HG03060 (cell line): ENCODE results near the gene NCAM1.
"Not testable (repeated sequence)": the region's sequence is repeated elsewhere in the genome, so short reads cannot be mapped to it uniquely, and the experiment has no call there.

ENCODE experiments used
- ATAC-seq: cut with Tn5 transposase; IDR thresholded peaks from one replicate; pipeline ENCODE4 v1.9.1; 2021; ENCODE audit warnings: low read depth, moderate number of reproducible peaks; ENCODE audit not compliant: unreplicated experiment

The NCAM1 gene

DNA sequence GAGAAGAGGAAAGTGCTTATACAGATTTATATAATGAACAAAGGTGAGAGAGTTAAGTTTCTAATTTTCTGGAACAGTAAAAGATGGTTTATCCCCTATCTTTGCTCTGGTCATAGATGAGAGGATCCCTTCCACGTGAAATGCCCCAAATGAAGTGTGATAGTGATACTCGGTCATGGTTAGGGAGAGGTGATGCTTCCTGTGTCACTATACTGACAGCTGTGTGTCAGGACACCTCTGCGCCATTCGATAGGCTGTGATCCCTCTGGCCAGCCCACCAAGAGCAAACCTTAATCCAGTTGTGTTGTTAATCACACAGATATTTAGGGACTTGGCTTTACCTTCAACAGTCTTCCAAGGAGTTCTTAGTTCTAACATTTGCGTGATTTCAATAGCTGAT is 57.7 kb downstream of the NCAM1 start:
- no peak for ATAC-seq

DNA sequence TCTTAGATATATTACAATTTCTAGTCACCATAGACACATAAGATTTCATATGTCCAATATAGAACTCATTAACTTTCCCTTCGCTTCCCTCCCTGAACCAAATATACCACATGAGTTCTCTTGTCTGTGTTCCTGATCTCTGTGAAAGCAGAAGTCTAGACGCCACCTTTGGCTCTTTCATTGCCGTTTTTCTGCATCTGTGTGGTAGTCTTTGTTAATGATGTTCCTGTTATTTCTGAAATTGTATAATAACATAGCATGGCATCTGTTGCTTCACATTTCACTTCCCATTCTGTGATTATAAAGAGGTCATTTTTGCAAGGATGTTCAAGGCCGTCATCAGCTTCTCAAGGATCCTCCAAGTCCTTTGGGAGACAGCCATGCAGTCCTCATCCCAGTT is 58.5 kb downstream of the NCAM1 start:
- no peak for ATAC-seq

DNA sequence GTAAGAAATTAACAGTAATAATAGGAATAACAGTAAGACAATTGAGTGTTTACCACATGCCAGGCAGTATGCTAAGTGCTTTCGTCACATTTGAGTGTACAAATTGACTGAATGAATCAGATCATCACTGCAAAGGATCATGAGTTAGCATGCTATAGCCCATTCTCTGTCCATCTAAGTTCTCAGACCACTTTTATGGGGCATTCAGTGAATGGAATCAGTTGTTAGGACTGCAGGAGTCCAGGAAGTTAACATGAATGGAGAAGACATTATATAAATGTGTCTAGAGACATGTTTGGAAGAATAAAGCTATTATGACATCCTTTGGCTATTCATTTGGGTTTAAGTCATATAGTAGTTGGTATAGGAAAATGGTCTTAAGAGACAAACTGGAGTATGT is 59.9 kb downstream of the NCAM1 start:
- ATAC-seq = no peak

DNA sequence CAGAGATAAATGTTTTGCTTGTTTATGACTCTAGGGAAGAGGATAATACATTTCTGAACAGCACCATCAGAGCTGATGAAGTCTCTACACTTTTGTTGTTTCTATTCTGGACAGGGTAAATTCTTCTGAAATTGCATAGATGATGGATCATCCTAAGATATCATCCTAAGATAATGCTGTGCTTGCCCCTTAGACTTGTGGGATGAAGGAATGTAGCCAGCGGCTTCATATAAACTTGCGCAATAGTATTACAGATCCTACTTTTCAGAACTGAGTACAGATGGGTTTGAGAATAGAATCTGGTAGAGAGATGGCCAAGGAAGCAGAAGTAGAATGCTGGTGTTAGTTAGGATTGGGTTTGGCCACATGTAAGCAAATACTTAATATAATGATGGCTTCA is 61.0 kb downstream of the NCAM1 start:
- no peak for ATAC-seq

DNA sequence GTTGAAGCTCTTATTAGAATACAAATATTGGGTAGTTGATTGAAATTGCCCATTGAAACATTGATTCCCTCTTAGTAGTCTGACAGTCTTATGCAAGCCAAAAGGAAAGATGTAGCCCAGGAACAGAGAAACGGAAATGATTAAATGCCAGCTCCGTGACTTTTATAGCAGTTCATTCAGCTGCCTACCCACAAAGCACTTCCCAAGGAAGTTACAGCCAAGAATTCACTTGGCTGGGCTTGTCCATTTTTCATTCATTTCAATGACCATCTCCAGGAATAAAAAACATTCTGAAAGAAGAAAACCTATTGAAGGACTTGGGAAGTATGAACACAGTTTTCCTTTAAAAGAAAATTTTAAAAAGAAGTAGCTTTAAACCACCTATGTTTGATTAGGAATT is 62.0 kb downstream of the NCAM1 start:
- no peak for ATAC-seq

DNA sequence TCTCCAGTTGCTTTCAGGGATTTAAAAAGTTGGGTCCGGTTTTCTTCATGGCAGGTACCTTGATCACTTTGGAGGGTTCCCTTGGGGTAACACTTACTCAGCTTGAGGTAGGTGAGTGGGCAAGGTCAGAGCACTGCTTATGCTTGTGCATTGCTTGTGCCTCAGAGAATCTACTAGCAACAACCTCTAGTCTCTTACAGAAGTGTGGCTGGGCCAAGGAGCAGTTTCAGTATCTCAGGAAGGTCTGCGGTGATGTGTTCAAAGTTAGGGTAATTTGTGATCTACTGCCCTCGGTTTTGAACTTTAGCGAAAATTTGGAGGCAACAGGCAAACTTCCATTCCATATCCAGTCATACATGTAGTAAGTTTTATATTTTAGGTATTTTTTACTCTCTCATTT is 62.8 kb downstream of the NCAM1 start:
- no peak for ATAC-seq

DNA sequence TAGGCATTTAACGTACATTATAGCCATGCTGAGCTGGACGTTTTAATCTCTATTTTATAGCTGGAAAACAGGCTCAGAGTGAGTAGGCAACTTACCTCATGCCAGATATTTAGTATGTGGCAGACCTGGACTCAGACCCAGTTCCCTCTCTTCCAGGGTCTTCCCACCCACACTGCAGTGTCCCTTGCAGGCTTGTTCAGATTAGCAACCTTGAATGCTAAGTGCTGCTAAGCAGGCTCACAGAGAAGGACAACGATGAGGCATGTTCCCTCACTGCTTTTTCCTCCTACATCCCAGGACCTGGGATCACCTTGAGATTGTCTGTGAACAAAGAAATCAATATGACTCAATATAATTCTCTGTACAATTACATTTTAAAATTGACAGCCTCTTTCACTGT is 65.6 kb downstream of the NCAM1 start:
- no peak for ATAC-seq

DNA sequence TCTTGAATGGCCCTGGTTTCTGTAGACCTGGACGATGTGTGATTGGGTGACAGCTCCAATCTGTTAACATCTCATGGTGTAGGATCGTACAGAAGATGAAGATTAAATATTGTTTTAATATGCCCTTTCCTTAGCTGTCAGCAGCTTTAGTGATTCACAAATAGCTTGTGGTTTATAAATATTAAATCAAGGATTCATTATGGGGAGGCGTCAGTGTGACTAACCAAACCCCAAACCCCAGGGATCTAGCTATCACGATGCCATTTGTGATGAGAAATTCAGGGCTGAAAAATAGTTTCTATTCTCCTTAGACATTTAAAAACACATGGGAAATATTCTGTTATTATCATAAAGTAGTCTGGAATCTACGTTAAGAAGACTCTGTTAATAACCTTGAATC is 73.4 kb downstream of the NCAM1 start:
- no peak for ATAC-seq

DNA sequence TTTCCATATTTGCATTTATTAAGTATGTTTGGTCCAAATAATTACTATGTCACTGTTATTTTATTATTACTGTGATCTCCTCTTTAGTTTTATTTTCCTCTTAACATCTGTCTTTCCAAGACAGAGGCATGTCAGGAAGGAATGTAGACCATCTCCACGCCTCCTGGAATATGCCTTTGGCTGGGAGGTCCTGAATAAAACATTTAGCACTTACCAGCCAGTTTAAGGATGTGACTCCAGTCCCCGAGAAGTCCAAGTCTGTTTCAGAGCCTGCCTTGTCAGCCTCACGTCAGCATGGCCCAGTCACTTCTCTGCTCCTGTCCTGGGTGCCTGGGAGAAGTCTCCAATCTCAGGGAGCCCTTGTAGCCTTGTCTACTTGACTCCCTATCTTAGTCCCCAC is 74.5 kb downstream of the NCAM1 start:
- ATAC-seq = no peak

DNA sequence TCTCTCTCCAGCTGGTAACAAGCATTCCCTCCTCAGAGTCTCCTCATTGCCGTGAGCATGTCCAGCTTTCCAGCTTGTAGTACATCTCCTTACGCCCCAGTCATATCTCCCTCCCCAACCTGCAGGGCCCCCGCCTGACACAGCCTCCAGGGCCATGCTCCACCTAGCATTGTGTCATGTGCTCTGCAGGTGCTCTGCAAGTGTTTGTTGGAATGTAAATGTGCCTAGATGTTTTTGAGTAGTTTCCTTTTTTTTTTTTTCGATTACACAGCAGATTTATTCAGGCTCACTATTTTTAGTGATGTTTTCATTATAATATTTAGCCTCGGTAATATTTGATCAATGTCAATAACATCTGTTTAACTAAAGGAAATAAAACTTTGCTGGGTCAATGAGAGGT is 82.5 kb downstream of the NCAM1 start:
- no peak for ATAC-seq

DNA sequence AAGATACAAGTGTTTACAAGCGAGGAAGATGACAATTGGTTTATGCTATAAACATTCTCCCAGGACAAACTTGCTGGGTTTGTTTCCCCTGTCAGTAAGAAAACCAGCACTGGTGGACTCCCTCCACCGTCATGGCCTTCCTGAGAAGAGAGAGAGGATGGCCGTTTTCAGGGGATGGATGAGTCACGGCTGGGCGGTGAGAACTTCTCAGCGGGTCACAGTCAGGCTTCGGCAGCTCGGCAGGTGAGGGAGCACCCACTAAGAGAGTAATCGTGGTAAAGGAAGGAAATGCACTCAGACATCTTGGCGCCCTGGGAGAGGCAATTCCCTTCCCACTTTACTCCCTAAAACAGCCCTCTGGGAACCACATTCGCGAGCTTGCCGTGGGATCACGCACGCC is 83.9 kb downstream of the NCAM1 start:
- ATAC-seq = no peak

DNA sequence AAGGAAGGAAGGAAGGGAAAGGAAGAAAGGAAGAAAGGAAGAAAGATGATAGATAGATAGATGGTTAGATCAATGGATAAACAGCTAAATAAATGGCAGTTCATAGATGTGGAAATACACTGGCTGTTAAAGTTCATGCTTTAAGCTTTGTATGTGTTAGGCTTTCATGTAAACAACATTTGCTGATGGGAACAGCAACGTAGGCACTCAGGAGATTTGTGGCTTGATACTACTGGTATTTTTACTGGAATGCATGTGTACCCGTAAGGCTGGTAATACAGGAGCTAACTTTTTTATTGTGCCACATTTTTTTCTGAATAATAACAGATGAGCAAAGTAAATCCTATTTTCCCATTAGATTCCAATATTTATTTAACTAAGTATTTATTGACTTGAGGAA is 85.6 kb downstream of the NCAM1 start:
- no peak for ATAC-seq

DNA sequence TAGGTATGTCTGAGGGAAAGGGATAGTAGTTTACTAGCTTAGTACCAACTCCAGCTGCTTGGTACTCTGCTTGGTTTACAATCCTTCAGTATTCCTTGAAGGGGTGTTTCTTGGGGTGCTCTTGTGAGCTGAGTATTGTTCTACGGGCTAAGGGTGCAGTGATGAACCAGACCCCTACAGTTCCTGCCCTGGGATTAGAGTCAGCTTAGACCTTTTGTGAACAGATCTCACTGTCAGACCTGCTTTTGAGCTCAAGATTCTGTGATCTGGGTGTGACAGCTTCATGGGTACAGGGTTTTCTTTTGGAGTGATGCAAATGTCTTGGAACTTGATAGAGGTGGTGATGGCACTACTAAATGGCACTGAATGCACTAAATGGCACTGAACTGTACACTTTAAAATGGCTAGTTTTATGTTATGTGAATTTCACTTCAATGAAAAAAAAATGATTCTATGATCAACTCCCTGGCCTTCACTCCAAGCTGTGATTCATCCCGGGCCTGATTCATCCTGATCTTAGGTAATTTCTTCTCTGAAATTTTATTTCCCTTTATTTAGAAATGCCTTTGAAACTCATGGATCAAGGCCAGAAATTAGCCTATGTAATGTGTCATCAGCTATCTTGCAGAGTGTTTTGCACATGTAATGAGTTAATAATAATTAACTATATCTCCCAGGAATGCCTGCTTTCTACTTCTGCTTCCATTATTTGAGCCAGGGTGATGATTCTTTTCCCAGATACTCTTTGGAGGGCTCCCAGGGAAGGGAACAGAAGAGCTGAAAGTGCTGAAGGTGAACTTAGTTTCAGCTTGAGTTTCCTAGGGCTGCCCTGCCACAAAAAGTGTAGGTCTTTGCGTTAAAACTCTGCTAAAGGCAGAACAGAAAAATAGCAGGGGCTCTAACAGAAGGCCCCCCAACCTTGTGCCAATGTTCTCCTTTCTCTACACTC is 87.9 kb downstream of the NCAM1 start:
- ATAC-seq = no peak

DNA sequence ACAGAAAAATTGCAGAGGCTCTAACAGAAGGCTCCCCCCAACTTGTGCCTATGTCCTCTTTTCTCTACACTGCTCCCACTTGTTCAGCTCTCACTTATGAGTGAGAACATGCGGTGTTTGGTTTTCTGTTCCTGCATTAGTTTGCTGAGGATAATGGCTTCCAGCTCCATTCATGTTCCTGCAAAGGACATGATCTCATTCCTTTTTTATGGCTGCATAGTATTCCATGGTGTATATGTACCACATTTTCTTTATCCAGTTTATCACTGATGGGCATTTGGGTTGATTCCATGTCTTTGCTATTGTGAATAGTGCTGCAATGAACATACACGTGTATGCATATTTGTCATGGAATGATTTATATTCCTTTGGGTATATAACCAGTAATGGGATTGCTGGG is 91.8 kb downstream of the NCAM1 start:
- ATAC-seq = not testable (repeated sequence)

DNA sequence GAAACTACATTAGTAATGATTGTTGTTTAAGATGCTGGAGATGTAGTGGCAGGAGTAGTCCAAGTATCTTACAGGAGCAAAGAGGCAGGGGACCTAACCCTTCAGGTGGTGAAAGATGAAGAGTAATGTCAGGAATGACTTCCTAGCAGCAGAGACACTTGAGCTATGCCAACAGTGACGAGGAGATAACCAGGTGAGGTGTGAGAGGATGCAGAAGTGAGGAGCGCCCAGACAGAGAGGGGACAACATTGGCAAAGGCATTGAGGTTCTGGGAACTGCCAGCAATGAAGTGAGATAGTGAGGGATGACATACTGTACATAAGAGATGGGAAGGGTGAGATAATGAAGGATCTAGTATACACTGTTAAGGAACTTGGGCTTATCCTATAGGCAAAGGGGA is 95.8 kb downstream of the NCAM1 start:
- no peak for ATAC-seq

DNA sequence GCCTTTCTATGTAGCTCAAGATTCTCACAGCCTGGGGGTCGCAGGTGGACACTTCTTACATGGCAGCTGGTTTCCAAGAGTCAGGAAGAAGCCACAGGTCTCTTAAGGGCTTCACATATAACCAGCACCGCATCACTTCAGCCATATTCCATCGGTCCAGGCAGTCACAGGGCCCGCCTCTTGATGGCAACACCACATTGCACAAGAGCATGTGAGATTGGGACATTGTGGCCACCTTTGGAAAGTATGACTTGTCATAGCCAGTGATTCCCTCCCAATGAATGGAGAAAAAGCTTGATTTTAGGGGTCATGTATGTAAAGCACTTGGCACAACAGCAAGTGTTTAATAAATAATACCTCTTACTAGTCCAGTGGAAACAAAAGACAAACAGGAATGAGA is 98.3 kb downstream of the NCAM1 start:
- ATAC-seq = no peak

DNA sequence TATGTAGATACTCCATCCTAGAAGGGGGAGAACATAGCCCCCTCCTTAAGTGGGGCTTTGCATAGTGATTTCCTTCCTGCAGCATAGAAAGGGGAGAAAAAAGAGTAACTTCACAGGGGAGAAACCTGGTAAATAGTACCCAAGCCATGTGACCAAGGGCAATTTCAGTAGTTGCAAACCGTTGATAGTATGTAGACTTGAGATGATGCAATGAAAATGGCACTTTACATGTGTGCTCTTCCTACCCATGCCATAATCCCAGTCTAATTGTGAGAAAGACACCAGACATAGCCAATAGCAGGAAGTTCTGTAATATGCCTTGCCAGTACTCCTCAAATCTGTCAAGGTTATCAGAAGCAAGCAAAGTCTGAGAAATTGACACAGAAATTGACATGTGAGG is 104.1 kb downstream of the NCAM1 start:
- ATAC-seq = no peak

DNA sequence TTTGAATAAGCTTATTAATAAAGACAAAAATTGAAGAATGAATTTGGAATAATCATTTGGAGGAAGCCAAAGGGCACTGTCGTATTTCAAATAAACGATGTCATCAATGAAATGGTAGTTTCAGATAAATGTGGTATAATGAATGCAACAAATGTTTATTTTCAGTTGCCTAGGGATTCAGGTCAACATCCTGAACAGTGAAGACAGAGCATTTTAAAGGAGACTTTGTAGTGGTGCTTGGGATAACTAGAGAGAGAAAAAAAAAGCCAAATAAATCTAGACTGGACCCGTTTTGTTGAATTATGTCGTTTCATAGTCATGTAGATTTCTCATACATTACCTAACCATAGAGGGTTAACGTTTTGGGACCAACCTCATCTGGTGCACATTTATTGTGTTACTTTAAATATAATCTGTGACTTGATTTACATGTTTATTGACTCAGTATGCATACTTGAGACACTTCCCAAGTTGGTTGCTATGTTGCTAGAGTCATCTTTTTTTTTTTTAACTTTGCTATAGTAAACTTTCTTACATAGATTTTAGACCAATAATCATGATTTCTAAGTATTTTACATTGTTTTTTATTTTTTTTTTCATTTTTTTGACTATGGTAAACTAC is 111.1 kb downstream of the NCAM1 start:
- no peak for ATAC-seq

DNA sequence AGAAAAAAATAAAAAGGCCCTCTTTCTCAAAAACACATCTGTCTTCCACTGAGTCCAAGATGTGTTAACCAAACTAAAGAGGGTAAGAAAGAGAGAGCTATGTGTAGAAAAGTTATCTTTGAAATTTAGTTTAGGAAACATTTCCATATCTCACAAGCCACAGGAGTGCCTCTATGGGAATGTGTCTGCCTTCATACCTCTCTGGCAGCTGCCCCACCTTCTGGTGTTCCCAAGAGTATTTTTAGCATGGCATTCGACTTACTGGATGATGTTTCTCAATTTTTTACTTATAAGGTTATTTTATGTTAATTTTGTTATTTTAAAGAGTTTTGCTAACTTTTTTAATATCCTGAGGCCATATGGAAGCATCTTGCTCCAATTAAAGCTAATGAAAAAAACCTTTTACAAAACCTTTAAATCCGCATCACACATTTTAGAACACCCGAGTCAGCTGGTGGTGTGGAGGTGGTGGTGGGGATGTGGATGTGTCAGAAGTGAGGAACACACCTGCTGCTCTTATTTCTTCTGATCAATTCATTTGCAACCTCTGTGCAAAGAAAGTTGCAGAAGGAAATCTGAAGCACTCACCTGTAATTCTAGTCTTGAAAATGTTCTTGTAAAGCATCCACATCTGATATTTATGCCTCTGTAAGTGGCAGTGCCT is 112.2 kb downstream of the NCAM1 start:
- no peak for ATAC-seq

DNA sequence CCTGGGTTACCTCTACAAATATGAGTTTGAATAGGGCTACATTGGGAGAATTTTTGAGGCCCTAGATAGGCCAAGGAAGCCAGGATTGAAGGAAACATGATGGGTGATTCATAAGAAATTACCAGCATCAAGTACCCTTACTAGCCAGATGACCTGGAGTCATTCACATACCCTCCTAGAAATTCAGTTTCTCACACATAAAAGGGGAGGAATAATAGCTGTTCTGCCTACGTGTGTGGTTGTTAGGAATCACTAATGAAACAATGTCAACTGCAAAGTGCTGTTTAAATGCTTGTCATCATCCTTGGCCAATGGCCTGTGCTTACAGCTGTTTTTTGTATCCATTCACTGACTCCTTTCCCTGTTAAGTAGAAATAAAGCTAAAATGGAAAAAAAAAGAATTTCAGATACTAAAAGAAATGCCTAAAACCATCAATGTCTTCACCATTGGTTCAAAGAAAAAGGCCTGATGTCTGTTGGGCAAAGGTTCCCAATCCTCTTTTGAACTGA is 114.4 kb downstream of the NCAM1 start:
- ATAC-seq = no peak

DNA sequence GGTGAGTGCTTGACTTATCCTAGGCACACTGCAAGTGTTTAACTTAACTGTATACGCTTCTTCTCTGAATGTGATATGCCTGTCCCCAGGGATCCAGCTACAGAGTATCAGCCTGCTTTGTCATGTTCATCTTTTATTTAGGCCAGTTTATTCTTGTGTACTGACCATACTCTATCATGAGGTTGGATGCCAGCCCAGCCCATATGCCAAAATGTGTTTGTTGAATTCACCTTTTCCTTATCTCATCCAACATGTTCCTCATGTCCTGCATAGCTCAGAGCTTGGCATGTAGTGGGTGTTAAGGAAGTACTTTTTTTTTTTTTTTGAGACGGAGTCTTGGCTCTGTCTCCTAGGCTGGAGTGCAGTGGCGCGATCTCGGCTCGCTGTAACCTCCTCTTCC is 116.2 kb downstream of the NCAM1 start:
- no peak for ATAC-seq
